Activated naive CD4-positive, alpha-beta T cell treated with anti-CD3 and anti-CD28 coated beads, Interleukin-2, amount 50 U/mL, for 72 hours (primary cell): ENCODE measurements around the gene DENND1B. TPM values are rescaled to one million over a fixed set of nuclear protein-coding genes. Genes with fewer than 3 reads are reported as not detected.
"Not testable (repeated sequence)": the region's sequence is repeated elsewhere in the genome, so short reads cannot be mapped to it uniquely, and the experiment has no call there.

Experiments used
- ATAC-seq, 2 donors: fragments of 150-1000 bp; cut with Tn5 transposase; 2 replicates each; pipeline ENCODE4 v1.10.0; 2021; ENCODE audit warnings: mild to moderate bottlenecking in 2 of 2, moderate library complexity in 2 of 2
- DNase-seq, 2 donors: peaks; one replicate each; pipeline ENCODE4 v3.0.0; 2021 to 2022; ENCODE audit warnings: low spot score in 2 of 2
- H3K27ac Mint-ChIP-seq, 2 donors: one replicate each; pipeline ENCODE4 v1.8.0; 2022; ENCODE audit warnings: mild to moderate bottlenecking in 2 of 2, mixed read lengths in 2 of 2
- H3K36me3 Mint-ChIP-seq, 2 donors: one replicate each; pipeline ENCODE4 v1.8.0; 2022; ENCODE audit warnings: mixed read lengths in 2 of 2
- H3K9me3 Mint-ChIP-seq, 2 donors: one replicate each; pipeline ENCODE4 v1.8.0; 2022; ENCODE audit warnings: mixed read lengths in 2 of 2
- total RNA-seq, 2 donors: library from RNA; stranded (reverse); gene quantifications; one replicate each; pipeline ENCODE4 v1.2.3, GENCODE V29; 2022

Gene DENND1B
- total RNA-seq, 2 donors from 2014 or later, result 9.3 to 21.3 TPM

DNA sequence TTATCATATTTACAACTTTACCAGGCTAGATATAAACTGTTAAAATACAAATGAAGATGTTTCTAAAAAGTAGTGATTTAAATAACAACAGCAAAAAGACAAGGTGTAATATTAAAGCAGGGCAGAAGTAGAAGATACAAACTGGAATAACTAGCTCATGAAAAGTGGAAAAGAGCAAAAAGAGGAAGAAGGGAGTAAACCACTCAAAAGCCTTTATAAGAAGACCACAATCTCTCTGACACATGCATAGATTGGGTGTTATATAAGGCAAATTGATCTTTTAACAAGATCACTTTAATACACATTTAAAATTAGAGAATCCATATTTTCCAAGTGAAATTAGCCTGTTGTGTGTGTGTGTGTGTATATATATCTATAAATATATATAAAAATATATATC, 5.0 kb downstream of the DENND1B start:
- H3K27ac Mint-ChIP-seq, result no peak overlapping the region
- DNase-seq, result no peak
- no peak for ATAC-seq
- no peaks in the 10 kb centered on the region for H3K9me3 Mint-ChIP-seq
- peaks cover 5 to 27% of the 10 kb centered on the region in 2 donors for H3K36me3 Mint-ChIP-seq

- no peak for ATAC-seq
- Mint-ChIP-seq H3K27ac (no peak overlapping the region), H3K36me3 (peaks cover 2 to 23% of the 10 kb centered on the region in 2 donors), H3K9me3 (no peaks in the 10 kb centered on the region)
- DNase-seq, result no peak
Measured at GRCh38 chr1:197769287-197769686, 6.0 kb downstream of the DENND1B start.

DNA sequence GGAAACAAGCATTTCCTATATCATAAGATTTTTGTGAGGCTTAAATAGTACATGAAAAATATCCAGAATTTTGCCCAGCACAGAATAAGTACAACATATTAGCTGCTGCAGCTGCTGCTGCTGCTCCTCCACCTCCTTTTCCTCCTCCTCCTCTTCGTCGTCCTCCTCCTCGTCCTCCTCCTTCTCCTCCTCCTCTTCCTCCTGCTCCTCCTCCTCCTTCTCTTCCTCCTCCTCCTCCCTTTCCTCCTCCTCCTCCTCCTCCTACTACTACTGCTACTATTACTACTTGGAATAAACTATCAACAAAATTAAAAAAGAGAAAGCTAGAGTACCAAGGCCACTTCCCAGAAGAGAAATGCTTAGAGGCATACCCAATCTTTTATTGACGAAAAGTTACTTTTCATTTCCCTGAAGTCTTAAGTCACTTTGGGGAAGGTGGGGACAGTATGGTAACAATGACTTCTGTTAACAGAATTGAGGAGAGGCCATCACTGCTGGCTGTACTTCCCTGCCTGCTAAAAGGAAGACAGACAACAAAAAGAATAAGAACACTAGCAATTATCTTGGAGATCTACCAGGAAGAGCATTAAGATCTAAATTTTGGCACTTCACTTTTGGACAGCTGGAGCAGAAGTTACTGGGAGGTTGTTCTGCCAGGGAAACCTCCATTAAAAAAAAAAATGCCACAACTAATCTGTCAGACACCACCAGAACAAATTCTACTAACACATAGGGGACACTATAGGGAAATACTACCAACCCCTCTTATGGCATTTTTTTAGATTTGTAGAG, 7.1 kb downstream of the DENND1B start:
- DNase-seq (no peak), ATAC-seq (peak in 1 of 2 donors; percentile 18)
- Mint-ChIP-seq H3K9me3 (no peaks in the 10 kb centered on the region), H3K36me3 (peaks cover 0 to 21% of the 10 kb centered on the region in 2 donors), H3K27ac (peak overlapping the region; percentile 39 to 66)

DNA sequence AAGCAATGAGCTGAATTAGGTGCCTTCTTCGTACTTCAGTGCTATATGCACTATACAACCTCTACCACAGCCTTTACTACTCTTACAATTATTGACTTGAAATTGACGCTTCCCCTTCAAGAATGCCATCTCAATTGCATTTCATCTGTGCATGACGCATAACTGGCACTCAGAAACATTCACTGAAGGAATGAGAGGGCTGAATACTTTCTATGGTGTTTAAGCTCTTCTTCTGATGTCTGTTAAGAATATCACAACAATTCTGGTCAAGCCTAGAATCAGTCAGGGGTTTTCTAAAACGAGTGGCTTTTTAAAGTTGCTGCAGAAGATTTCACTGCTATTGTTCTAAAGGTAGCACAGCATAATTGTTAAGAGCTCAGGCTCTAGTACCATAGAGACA, 11.5 kb downstream of the DENND1B start:
- ATAC-seq (no peak), DNase-seq (no peak)
- Mint-ChIP-seq H3K27ac (no peak overlapping the region), H3K36me3 (peaks cover 0 to 15% of the 10 kb centered on the region in 2 donors), H3K9me3 (no peaks in the 10 kb centered on the region)

- no peak overlapping the region for H3K27ac Mint-ChIP-seq
Measured at GRCh38 chr1:197763307-197763706, 12.0 kb downstream of the DENND1B start.

GRCh38 chr1:197761654-197762053, 13.6 kb downstream of the DENND1B start:
- ATAC-seq (no peak), DNase-seq (no peak)
- Mint-ChIP-seq H3K27ac (no peak overlapping the region), H3K36me3 (peaks cover 0 to under 1% of the 10 kb centered on the region in 2 donors), H3K9me3 (no peaks in the 10 kb centered on the region)

More at GRCh38 chr1:197763307-197763706, 12.0 kb downstream of the DENND1B start:
- peaks cover 0 to 14% of the 10 kb centered on the region in 2 donors for H3K36me3 Mint-ChIP-seq
- H3K9me3 Mint-ChIP-seq, result no peaks in the 10 kb centered on the region
- ATAC-seq (no peak), DNase-seq (no peak)

- H3K27ac Mint-ChIP-seq, ATAC-seq, DNase-seq, H3K9me3 Mint-ChIP-seq: not testable (repeated sequence)
- H3K36me3 Mint-ChIP-seq, result peaks cover 0 to 11% of the 10 kb centered on the region in 2 donors
Measured at GRCh38 chr1:197755553-197755952, 19.7 kb downstream of the DENND1B start.

- H3K9me3 Mint-ChIP-seq, H3K27ac Mint-ChIP-seq, DNase-seq, ATAC-seq: not testable (repeated sequence)
- peaks cover 4 to 17% of the 10 kb centered on the region in 2 donors for H3K36me3 Mint-ChIP-seq
Measured at GRCh38 chr1:197752652-197753164, 22.6 kb downstream of the DENND1B start.

- Mint-ChIP-seq H3K36me3 (peaks cover 14 to 29% of the 10 kb centered on the region in 2 donors), H3K27ac (no peak overlapping the region), H3K9me3 (peaks cover 0 to 5% of the 10 kb centered on the region in 2 donors)
- ATAC-seq, result no peak
- DNase-seq, result no peak
Measured at GRCh38 chr1:197750366-197750765, 24.9 kb downstream of the DENND1B start.

DNA sequence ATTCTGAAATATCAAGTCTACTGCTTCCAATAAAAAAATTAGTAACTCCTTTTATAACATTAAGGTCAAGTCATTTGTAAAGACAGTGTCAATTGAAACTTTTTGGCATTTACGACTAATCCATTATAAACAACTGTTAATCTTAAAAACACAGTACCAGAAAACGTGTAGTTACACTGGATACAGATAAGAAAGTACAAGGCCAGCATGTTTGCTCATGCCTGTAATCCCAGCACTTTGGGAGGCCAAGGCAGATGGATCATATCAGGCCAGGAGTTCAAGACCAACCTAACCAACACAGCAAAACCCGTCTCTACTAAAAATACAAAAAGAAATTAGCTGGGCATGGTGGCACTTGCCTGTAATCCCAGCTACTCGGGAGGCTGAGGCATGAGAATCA, 29.4 kb downstream of the DENND1B start:
- peaks cover 14 to 26% of the 10 kb centered on the region in 2 donors for H3K36me3 Mint-ChIP-seq
- peaks cover 0 to 8% of the 10 kb centered on the region in 2 donors for H3K9me3 Mint-ChIP-seq
- ATAC-seq, result no peak
- no peak overlapping the region for H3K27ac Mint-ChIP-seq
- no peak for DNase-seq

- ATAC-seq, result no peak
- peaks cover 0 to 8% of the 10 kb centered on the region in 2 donors for H3K9me3 Mint-ChIP-seq
Measured at GRCh38 chr1:197744979-197745378, 30.3 kb downstream of the DENND1B start.

GRCh38 chr1:197743578-197743977, 31.7 kb downstream of the DENND1B start:
- ATAC-seq, result no peak

More at GRCh38 chr1:197744979-197745378, 30.3 kb downstream of the DENND1B start:
- H3K27ac Mint-ChIP-seq, result peak overlapping the region in 1 of 2 donors; percentile 51
- peaks cover 14 to 26% of the 10 kb centered on the region in 2 donors for H3K36me3 Mint-ChIP-seq
- no peak for DNase-seq

DNA sequence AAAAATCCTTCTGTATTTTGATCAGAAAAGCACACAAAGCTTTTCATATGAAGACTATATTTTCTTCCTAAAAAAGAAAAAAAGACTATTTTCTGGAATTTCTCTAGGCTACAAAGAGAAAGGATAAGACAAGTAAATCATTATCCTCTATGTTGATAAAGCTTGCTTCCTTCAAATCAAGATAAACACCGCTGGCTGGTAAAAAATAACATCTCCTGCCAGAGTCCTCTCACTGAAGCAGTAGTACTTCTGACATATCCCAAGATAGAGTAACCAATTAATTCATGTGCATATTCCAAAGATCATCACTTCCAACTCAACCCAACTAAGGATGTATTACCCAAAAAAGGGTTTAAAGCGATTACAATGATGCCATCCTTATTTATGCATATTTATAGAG, 34.3 kb downstream of the DENND1B start:
- peaks cover 0 to 14% of the 10 kb centered on the region in 2 donors for H3K9me3 Mint-ChIP-seq
- DNase-seq, result no peak

More at GRCh38 chr1:197743578-197743977, 31.7 kb downstream of the DENND1B start:
- H3K36me3 Mint-ChIP-seq, result peaks cover 14 to 26% of the 10 kb centered on the region in 2 donors
- H3K9me3 Mint-ChIP-seq, result peaks cover 0 to 8% of the 10 kb centered on the region in 2 donors
- H3K27ac Mint-ChIP-seq, result no peak overlapping the region
- no peak for DNase-seq

DNA sequence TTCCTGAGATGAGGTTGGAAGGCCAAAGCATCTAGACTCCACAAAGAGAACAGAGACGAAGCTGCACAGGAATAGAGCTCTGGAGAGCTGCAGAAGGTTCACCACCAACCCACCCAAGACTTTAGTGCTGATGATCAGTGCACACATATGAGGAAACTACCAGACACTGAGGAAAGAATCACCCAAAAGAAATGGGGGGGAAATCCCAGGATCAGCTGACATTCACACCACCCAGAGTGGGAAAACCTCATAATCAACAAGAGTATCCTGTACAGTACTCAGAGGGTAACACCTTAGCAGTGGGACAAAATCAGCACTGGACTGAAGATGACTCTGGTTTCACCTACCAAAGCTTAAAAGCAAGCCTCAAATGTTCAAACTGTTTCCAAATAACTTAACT, 36.4 kb downstream of the DENND1B start:
- H3K36me3 Mint-ChIP-seq, result peaks cover 0 to 21% of the 10 kb centered on the region in 2 donors
- DNase-seq (no peak), ATAC-seq (peak in 1 of 2 donors; percentile 68)
- peaks cover 0 to 8% of the 10 kb centered on the region in 2 donors for H3K9me3 Mint-ChIP-seq
- H3K27ac Mint-ChIP-seq, result no peak overlapping the region

More for the DNA sequence above, 34.3 kb downstream of the DENND1B start:
- Mint-ChIP-seq H3K36me3 (peaks cover 0 to 19% of the 10 kb centered on the region in 2 donors), H3K27ac (no peak overlapping the region)
- no peak for ATAC-seq

DNA sequence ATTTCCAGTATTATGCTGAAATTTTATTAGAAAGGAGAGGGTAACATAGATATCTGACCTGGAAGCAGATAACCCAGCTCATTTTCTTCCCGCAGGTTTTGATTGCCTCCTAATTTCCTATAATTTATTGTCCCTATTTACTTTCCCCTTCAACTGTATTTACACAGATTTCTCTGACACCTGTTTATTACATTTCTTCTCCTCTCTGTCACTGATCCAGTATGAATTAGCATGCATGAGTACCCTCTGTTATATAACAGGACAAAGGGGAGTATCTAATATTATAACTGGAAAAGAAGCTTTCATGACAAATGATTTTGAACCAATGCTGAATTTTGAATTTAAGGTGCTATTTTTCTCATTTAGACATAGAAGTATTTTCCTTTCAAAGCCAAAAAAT, 37.4 kb downstream of the DENND1B start:
- H3K36me3 Mint-ChIP-seq, result peaks cover 0 to 23% of the 10 kb centered on the region in 2 donors
- peaks cover 0 to 6% of the 10 kb centered on the region in 2 donors for H3K9me3 Mint-ChIP-seq
- DNase-seq, result no peak
- H3K27ac Mint-ChIP-seq, result no peak overlapping the region
- no peak for ATAC-seq

DNA sequence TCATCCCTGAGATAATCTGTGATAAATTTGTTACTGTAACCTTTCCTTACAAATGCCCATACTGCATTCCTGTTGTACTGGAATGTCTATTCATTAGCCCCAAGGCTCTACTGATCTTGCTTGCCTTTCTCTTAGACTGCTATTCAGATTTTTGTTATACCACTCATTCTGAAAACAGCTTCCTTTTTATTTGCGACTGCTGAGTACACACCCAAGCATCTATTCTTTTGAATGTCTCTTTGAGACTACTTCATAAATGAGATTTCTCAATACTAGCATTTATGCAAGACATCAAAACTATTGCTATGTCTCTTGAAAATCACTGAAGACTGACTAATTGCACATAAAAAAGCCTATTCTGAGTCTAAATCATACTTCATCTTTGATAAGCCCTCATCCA, 38.6 kb downstream of the DENND1B start:
- ATAC-seq, result peak in 1 of 2 donors; percentile 34
- no peak for DNase-seq
- peaks cover 0 to 6% of the 10 kb centered on the region in 2 donors for H3K9me3 Mint-ChIP-seq
- no peak overlapping the region for H3K27ac Mint-ChIP-seq
- peaks cover 0 to 26% of the 10 kb centered on the region in 2 donors for H3K36me3 Mint-ChIP-seq

DNA sequence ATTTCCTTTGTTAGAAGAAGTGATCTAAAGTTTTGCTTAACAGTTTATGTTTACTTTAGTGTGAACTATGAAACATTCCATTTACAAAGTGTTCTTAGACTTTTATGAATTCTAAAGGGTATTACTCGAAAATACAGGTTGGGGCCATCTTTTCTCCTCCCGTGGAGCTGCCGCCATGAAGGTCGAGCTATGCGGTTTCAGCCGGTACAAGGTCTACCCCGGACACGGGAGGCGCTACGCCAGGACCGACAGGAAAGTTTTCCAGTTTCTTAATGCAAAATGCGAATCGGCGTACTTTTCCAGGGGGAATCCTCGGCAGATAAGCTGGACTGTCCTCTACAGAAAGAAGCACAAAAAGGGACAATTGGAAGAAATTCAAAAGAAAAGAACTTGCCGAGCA, 39.8 kb downstream of the DENND1B start:
- Mint-ChIP-seq H3K9me3 (peaks cover 0 to 6% of the 10 kb centered on the region in 2 donors), H3K36me3 (peaks cover 0 to 26% of the 10 kb centered on the region in 2 donors), H3K27ac (no peak overlapping the region)
- no peak for ATAC-seq
- no peak for DNase-seq
